Naive thymus-derived CD4-positive, alpha-beta T cell (primary cell): ENCODE data around the gene TMEM50B. TPM values are rescaled to one million over a fixed set of nuclear protein-coding genes. Genes with fewer than 3 reads are reported as not detected.

Experiments
- ATAC-seq: fragments of 150-1000 bp; cut with Tn5 transposase; 2 replicates; pipeline ENCODE4 v1.10.0; 2021; ENCODE audit warnings: mild to moderate bottlenecking, moderate library complexity
- CTCF ChIA-PET: fragments of 350-600 bp; sonication (Branson Sonifier 250); formaldehyde crosslinking; loops from one replicate; lab custom pipeline; 2021; ENCODE audit warnings: antibody characterized with exemption; lab: Charles Lee
- POLR2A ChIA-PET: fragments of 350-600 bp; sonication (Branson Sonifier 250); formaldehyde crosslinking; loops from one replicate; lab custom pipeline; 2021; ENCODE audit warnings: antibody characterized with exemption, inconsistent platforms; lab: Charles Lee
- DNase-seq, 9 donors: peaks; one replicate each; pipeline versions ENCODE4 v3.0.0 to v3.0.0-alpha.2; 2020 to 2022; ENCODE audit warnings: mixed read lengths in 1 of 9
- H3K27ac ChIP-seq: one replicate; pipeline ENCODE4 v1.7.0; 2013; ENCODE audit warnings: mild to moderate bottlenecking, low read depth, low read length, moderate library complexity
- H3K27me3 ChIP-seq, 2 donors: one replicate each; pipeline ENCODE4 v1.7.0; 2013; ENCODE audit warnings: low read length in 2 of 2, mild to moderate bottlenecking in 2 of 2, moderate library complexity in 2 of 2; ENCODE audit not compliant: control insufficient read depth in 2 of 2, insufficient read depth in 2 of 2
- H3K36me3 ChIP-seq, 3 experiments: 1 replicate in 2 of 3; 2 replicates in 1 of 3; pipeline ENCODE4 v1.7.0; 2013; ENCODE audit warnings: low read length in 3 of 3, mild to moderate bottlenecking in 3 of 3, moderate library complexity in 1 of 3; ENCODE audit not compliant: insufficient read depth in 3 of 3, control insufficient read depth in 2 of 3
- H3K4me1 ChIP-seq, 2 donors: one replicate each; pipeline ENCODE4 v1.7.0; 2013; ENCODE audit warnings: low read length in 2 of 2, mild to moderate bottlenecking in 2 of 2, moderate library complexity in 1 of 2; ENCODE audit not compliant: control insufficient read depth in 2 of 2, insufficient read depth in 2 of 2
- H3K4me3 ChIP-seq: 2 replicates; pipeline ENCODE4 v1.7.0; 2013; ENCODE audit warnings: mild to moderate bottlenecking, low read length
- H3K9me3 ChIP-seq, 3 experiments: 1 replicate in 2 of 3; 2 replicates in 1 of 3; pipeline ENCODE4 v1.7.0; 2013; ENCODE audit warnings: low read length in 3 of 3; ENCODE audit not compliant: control insufficient read depth in 2 of 3
- H3K27ac Mint-ChIP-seq, 9 donors: one replicate each; pipeline ENCODE4 v1.8.0; 2020 to 2022; ENCODE audit warnings: mixed read lengths in 9 of 9, mild to moderate bottlenecking in 8 of 9, moderate library complexity in 5 of 9, inconsistent platforms in 2 of 9
- H3K27me3 Mint-ChIP-seq, 5 donors: one replicate each; pipeline ENCODE4 v1.8.0; 2021 to 2022; ENCODE audit warnings: mixed read lengths in 5 of 5, mild to moderate bottlenecking in 1 of 5
- H3K36me3 Mint-ChIP-seq, 5 donors: one replicate each; pipeline ENCODE4 v1.8.0; 2020 to 2022; ENCODE audit warnings: mixed read lengths in 5 of 5, mild to moderate bottlenecking in 3 of 5, inconsistent platforms in 1 of 5
- H3K4me1 Mint-ChIP-seq, 7 donors: one replicate each; pipeline ENCODE4 v1.8.0; 2020 to 2022; ENCODE audit warnings: mixed read lengths in 7 of 7, mild to moderate bottlenecking in 3 of 7, inconsistent platforms in 1 of 7
- H3K4me3 Mint-ChIP-seq, 10 donors: one replicate each; pipeline ENCODE4 v1.8.0; 2020 to 2022; ENCODE audit warnings: mild to moderate bottlenecking in 10 of 10, mixed read lengths in 10 of 10, moderate library complexity in 6 of 10, inconsistent platforms in 2 of 10
- H3K9me3 Mint-ChIP-seq, 11 donors: one replicate each; pipeline ENCODE4 v1.8.0; 2020 to 2022; ENCODE audit warnings: mixed read lengths in 11 of 11, mild to moderate bottlenecking in 4 of 11, inconsistent platforms in 1 of 11, moderate library complexity in 1 of 11
- intact Hi-C, 2 donors: fragments of 100-400 bp; cut with micrococcal nuclease; formaldehyde crosslinking; loops; one replicate each; pipeline ENCODE4 v1.15.1; 2023
- polyA plus RNA-seq, 2 donors: library from polyadenylated mRNA; unstranded; fragments of 300-500 nt; fragmentation: Illumina TruSeq; gene quantifications; one replicate each; pipeline ENCODE4 v1.2.3, GENCODE V29; 2021
- total RNA-seq, 6 experiments: library from RNA in 5 of 6; stranded (reverse) in 5 of 6; gene quantifications; 1 replicate in 5 of 6; 2 replicates in 1 of 6; pipeline ENCODE4 v1.2.3 and lab custom pipeline; 2021 to 2026

The TMEM50B gene
- total and polyA plus RNA-seq, 7 experiments from 2014 or later = 37.0 to 108 (median 46.5) TPM

DNA sequence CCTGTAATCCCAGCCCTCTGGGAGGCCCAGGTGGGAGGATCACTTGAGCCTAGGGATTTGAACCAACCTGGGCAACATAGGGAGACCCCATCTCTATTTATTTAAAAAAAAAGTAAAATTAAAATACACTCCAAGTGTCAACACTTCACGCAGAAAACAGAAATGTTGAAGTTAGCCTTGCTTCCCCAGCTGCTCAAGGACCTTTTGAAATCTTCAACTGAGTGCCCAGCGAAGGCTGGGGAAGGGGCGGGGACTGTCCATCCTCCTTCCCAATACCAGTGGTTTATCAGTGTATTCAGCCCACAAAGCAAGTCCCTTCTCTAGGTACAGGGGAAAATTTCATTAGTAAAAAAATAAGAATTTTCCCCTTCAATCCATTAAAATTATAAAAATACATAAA, 14.0 kb upstream of the TMEM50B start:
- Histone ChIP-seq H3K4me1 (peaks cover 0 to 5% of the 10 kb centered on the region in 2 donors), H3K36me3 (peaks cover 0 to 3% (median 0%) of the 10 kb centered on the region in 3 experiments), H3K27me3 (no peaks in the 10 kb centered on the region), H3K27ac (no peak overlapping the region), H3K4me3 (no peak overlapping the region), H3K9me3 (no peaks in the 10 kb centered on the region)
- ChIA-PET CTCF (no interaction called here), POLR2A (interaction anchor here (4.3 kb wide), 1 partner anchor 13 kb away, joined by 98 read pairs; the partner anchor contains the start of gene TMEM50B)
- DNase-seq = no peak
- no peaks in the 10 kb centered on the region for H3K36me3 Mint-ChIP-seq
- peaks cover 5 to 14% (median 12%) of the 10 kb centered on the region in 7 donors for H3K4me1 Mint-ChIP-seq
- peaks cover 0 to 8% (median 0%) of the 10 kb centered on the region in 5 donors for H3K27me3 Mint-ChIP-seq
- H3K4me3 Mint-ChIP-seq = peak overlapping the region in 5 of 10 donors; percentile 23 to 76 (median 49)
- H3K27ac Mint-ChIP-seq = peak overlapping the region in 2 of 9 donors; percentile 51 to 55
- intact Hi-C loops = loop anchor here in 1 of 2 donors (5.0 kb wide), 1 partner anchor 721 kb away; the partner anchor contains the start of gene PAXBP1
- ATAC-seq = no peak
- H3K9me3 Mint-ChIP-seq = peaks cover 0 to 4% (median 0%) of the 10 kb centered on the region in 11 donors

- peaks cover 5 to 14% (median 12%) of the 10 kb centered on the region in 7 donors for H3K4me1 Mint-ChIP-seq
- POLR2A ChIA-PET = interaction anchor here (1.4 to 4.3 kb wide), 2 partner anchors 12 to 51 kb away, joined by 3 to 98 read pairs; partner anchors contain the start of genes SON and TMEM50B
- H3K27me3 Mint-ChIP-seq = peaks cover 0 to 15% (median 0%) of the 10 kb centered on the region in 5 donors
- Histone ChIP-seq H3K27me3 (no peaks in the 10 kb centered on the region), H3K4me3 (no peak overlapping the region), H3K4me1 (peaks cover 0 to 5% of the 10 kb centered on the region in 2 donors), H3K27ac (no peak overlapping the region), H3K36me3 (peaks cover 0 to 3% (median 0%) of the 10 kb centered on the region in 3 experiments), H3K9me3 (no peaks in the 10 kb centered on the region)
- H3K27ac Mint-ChIP-seq = peak overlapping the region in 1 of 9 donors; percentile 93
- intact Hi-C loops = loop anchor here in 1 of 2 donors (5.0 kb wide), 1 partner anchor 720 kb away; the partner anchor contains the start of gene PAXBP1
- CTCF ChIA-PET = interaction anchor here (2.1 kb wide), 1 partner anchor 12 kb away, joined by 17 read pairs; the partner anchor contains the start of gene TMEM50B
- DNase-seq = no peak
- ATAC-seq = no peak
- H3K9me3 Mint-ChIP-seq = peaks cover 0 to 5% (median 0%) of the 10 kb centered on the region in 11 donors
- H3K36me3 Mint-ChIP-seq = peaks cover 0 to 5% (median 0%) of the 10 kb centered on the region in 5 donors
- H3K4me3 Mint-ChIP-seq = peak overlapping the region in 5 of 10 donors; percentile 19 to 97 (median 87)
These were observed 12.8 kb upstream of the TMEM50B start for GRCh38 chr21:33492571-33492970.

GRCh38 chr21:33491373-33492102, 11.8 kb upstream of the TMEM50B start, which contains the start of gene DNAJC28:
TSS of gene DNAJC28 (minus strand) at chr21:33491716. CDS start at chr21:33489393, 2,323 bp downstream.
- ATAC-seq = peak; percentile 99
- H3K36me3 ChIP-seq = peaks cover 0 to 3% (median 0%) of the 10 kb centered on the region in 3 experiments
- ChIA-PET POLR2A (interaction anchor here (0.8 to 4.3 kb wide), 10 partner anchors 11 to 763 kb away, joined by 3 to 98 read pairs (median 4); partner anchors contain the start of genes DONSON, GART, PAXBP1 and SON), CTCF (interaction anchor here (0.6 to 2.1 kb wide), 3 partner anchors 11 to 53 kb away, joined by 3 to 17 read pairs (median 3); partner anchors contain the start of gene TMEM50B)
- peak within 1 kb of the TSS; percentile 74 for H3K27ac ChIP-seq
- peaks cover 0 to 5% of the 10 kb centered on the region in 2 donors for H3K4me1 ChIP-seq
- peak; percentile 91 to 96 (median 95) for DNase-seq
- H3K27me3 ChIP-seq = no peaks in the 10 kb centered on the region
- Mint-ChIP-seq H3K27me3 (peaks cover 0 to 15% (median 0%) of the 10 kb centered on the region in 5 donors), H3K27ac (peak within 1 kb of the TSS; percentile 73 to 97 (median 92)), H3K9me3 (peaks cover 0 to 5% (median 0%) of the 10 kb centered on the region in 11 donors), H3K4me1 (peaks cover 5 to 14% (median 12%) of the 10 kb centered on the region in 7 donors), H3K36me3 (peaks cover 0 to 5% (median 0%) of the 10 kb centered on the region in 5 donors), H3K4me3 (peak within 1 kb of the TSS; percentile 86 to 97 (median 92))
- peak within 1 kb of the TSS; percentile 93 for H3K4me3 ChIP-seq
- intact Hi-C loops = loop anchor here (1.0 to 5.0 kb wide), 8 partner anchors 11 to 879 kb away; partner anchors contain the start of genes CRYZL1 (in 2 of the 2), GART (in 2 of the 2), CFAP298 (in 1 of the 2) and DONSON (in 1 of the 2)
- H3K9me3 ChIP-seq = no peaks in the 10 kb centered on the region

DNA sequence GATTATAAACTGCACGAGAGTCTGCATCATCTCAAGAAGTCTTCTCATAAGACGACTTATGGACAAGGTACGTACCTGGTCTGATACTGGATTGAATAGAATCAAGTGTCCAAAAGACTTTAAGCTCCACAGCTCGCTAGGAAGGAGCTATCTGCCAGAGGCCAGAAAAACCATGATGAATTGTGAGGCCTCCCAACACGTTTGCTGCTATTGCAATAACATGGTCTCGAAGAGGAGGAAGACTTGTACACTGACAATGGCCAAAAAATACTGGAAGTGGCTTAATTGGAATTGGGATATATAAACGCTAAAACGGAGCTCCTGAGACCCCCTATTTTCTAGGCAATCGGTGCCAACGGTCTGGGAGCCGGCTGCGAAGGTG, 11.2 kb upstream of the TMEM50B start:
- Histone ChIP-seq H3K9me3 (no peaks in the 10 kb centered on the region), H3K36me3 (peaks cover 0 to 3% (median 0%) of the 10 kb centered on the region in 3 experiments), H3K4me3 (peak overlapping the region; percentile 93), H3K27ac (peak overlapping the region; percentile 74), H3K4me1 (peaks cover 0 to 5% of the 10 kb centered on the region in 2 donors), H3K27me3 (no peaks in the 10 kb centered on the region)
- ChIA-PET CTCF (interaction anchor here (0.6 to 2.1 kb wide), 3 partner anchors 11 to 54 kb away, joined by 3 to 17 read pairs (median 3); partner anchors contain the start of gene TMEM50B), POLR2A (interaction anchor here (0.8 to 4.3 kb wide), 10 partner anchors 10 to 763 kb away, joined by 3 to 98 read pairs (median 4); partner anchors contain the start of genes DONSON, GART, PAXBP1 and SON)
- peaks cover 0 to 5% (median 0%) of the 10 kb centered on the region in 5 donors for H3K36me3 Mint-ChIP-seq
- H3K27ac Mint-ChIP-seq = peak overlapping the region; percentile 73 to 93 (median 90)
- intact Hi-C loops = loop anchor here (1.0 to 5.0 kb wide), 8 partner anchors 11 to 879 kb away; partner anchors contain the start of genes CRYZL1 (in 2 of the 2), GART (in 2 of the 2), CFAP298 (in 1 of the 2) and DONSON (in 1 of the 2)
- H3K9me3 Mint-ChIP-seq = peaks cover 0 to 5% (median 0%) of the 10 kb centered on the region in 11 donors
- peak overlapping the region; percentile 86 to 97 (median 92) for H3K4me3 Mint-ChIP-seq
- ATAC-seq (no peak), DNase-seq (no peak)
- H3K4me1 Mint-ChIP-seq = peaks cover 5 to 14% (median 12%) of the 10 kb centered on the region in 7 donors
- H3K27me3 Mint-ChIP-seq = peaks cover 0 to 12% (median 0%) of the 10 kb centered on the region in 5 donors

- Histone ChIP-seq H3K9me3 (no peaks in the 10 kb centered on the region), H3K4me3 (no peak overlapping the region), H3K36me3 (peaks cover 0 to 3% (median 0%) of the 10 kb centered on the region in 3 experiments), H3K27ac (no peak overlapping the region), H3K27me3 (no peaks in the 10 kb centered on the region), H3K4me1 (peaks cover 0 to 5% of the 10 kb centered on the region in 2 donors)
- POLR2A ChIA-PET = interaction anchor here (0.7 to 2.2 kb wide), 2 partner anchors 9 to 54 kb away, joined by 4 to 16 read pairs; partner anchors contain the start of genes SON and TMEM50B
- Mint-ChIP-seq H3K27ac (no peak overlapping the region), H3K27me3 (peaks cover 0 to 13% (median 0%) of the 10 kb centered on the region in 5 donors), H3K4me3 (peak overlapping the region in 1 of 10 donors; percentile 29), H3K36me3 (peaks cover 0 to 5% (median 0%) of the 10 kb centered on the region in 5 donors), H3K4me1 (peaks cover 5 to 14% (median 12%) of the 10 kb centered on the region in 7 donors), H3K9me3 (peaks cover 0 to 5% (median 0%) of the 10 kb centered on the region in 11 donors)
- CTCF ChIA-PET = no interaction called here
- ATAC-seq (no peak), DNase-seq (no peak)
- intact Hi-C loops = no loop called here
These were observed 9.2 kb upstream of the TMEM50B start for GRCh38 chr21:33488936-33489335.
